Hepatocyte (in vitro differentiated cells): ENCODE measurements around the gene TBC1D20. TPM values are rescaled to one million over a fixed set of nuclear protein-coding genes. Genes with fewer than 3 reads are reported as not detected.
"Not testable (repeated sequence)": the region's sequence is repeated elsewhere in the genome, so short reads cannot be mapped to it uniquely, and the experiment has no call there.

Experiments
- DNase-seq: peaks from one replicate; pipeline ENCODE4 v3.0.0-alpha.2; 2016; ENCODE audit warnings: low spot score
- H2AFZ ChIP-seq: fragments of 200-600 bp; sonication (generic); 2 replicates; pipeline ENCODE4 v1.6.0; 2016; ENCODE audit warnings: antibody characterized with exemption, mild to moderate bottlenecking
- H3K27ac ChIP-seq: fragments of 200-600 bp; sonication (generic); 2 replicates; pipeline ENCODE4 v1.5.1; 2016; ENCODE audit warnings: mild to moderate bottlenecking
- H3K27me3 ChIP-seq: fragments of 200-600 bp; sonication (generic); 2 replicates; pipeline ENCODE4 v1.6.1; 2016
- H3K36me3 ChIP-seq: fragments of 200-600 bp; sonication (generic); replicated peaks from 2 replicates; pipeline ENCODE4 v1.5.1; 2016; ENCODE audit warnings: low read depth; ENCODE audit not compliant: insufficient read depth
- H3K4me1 ChIP-seq: fragments of 200-600 bp; sonication (generic); 2 replicates; pipeline ENCODE4 v1.5.1; 2016; ENCODE audit warnings: mild to moderate bottlenecking, moderate library complexity; ENCODE audit not compliant: insufficient read depth
- H3K4me2 ChIP-seq: fragments of 200-600 bp; sonication (generic); 2 replicates; pipeline ENCODE4 v1.6.0; 2016
- H3K4me3 ChIP-seq: fragments of 200-600 bp; sonication (generic); 2 replicates; pipeline ENCODE4 v1.5.1; 2016; ENCODE audit warnings: mild to moderate bottlenecking
- H3K79me2 ChIP-seq: fragments of 200-600 bp; sonication (generic); 2 replicates; pipeline ENCODE4 v1.6.0; 2017; ENCODE audit warnings: mild to moderate bottlenecking
- H3K9me2 ChIP-seq: fragments of 200-600 bp; sonication (generic); replicated peaks from 2 replicates; pipeline ENCODE4 v1.6.0; 2017; ENCODE audit warnings: mild to moderate bottlenecking; ENCODE audit not compliant: insufficient read depth
- H3K9me3 ChIP-seq: fragments of 200-600 bp; sonication (generic); 2 replicates; pipeline ENCODE4 v1.5.1; 2016; ENCODE audit warnings: low read depth, mild to moderate bottlenecking
- H4K20me1 ChIP-seq: fragments of 200-600 bp; sonication (generic); 2 replicates; pipeline ENCODE4 v1.6.0; 2016; ENCODE audit warnings: mild to moderate bottlenecking; ENCODE audit not compliant: insufficient read depth, poor library complexity, severe bottlenecking
- CTCF ChIP-seq: fragments of 200-600 bp; sonication (generic); IDR thresholded peaks from 2 replicates; pipeline ENCODE4 v1.5.1; 2016; ENCODE audit warnings: antibody characterized with exemption, mild to moderate bottlenecking; ENCODE audit not compliant: poor library complexity
- EZH2 ChIP-seq: fragments of 200-600 bp; sonication (generic); IDR thresholded peaks from 2 replicates; pipeline ENCODE4 v1.6.1; 2016; ENCODE audit warnings: antibody characterized with exemption, mild to moderate bottlenecking, borderline replicate concordance
- EZH2phosphoT487 ChIP-seq: fragments of 200-600 bp; sonication (generic); IDR thresholded peaks from one replicate; pipeline ENCODE4 v1.6.1; 2018; ENCODE audit warnings: antibody characterized with exemption, mild to moderate bottlenecking, low read depth, moderate library complexity; ENCODE audit not compliant: unreplicated experiment, severe bottlenecking
- WGBS: methylation state at CpG from one replicate; pipeline ENCODE4 v1.1.6; 2016; ENCODE audit warnings: low lambda C conversion rate; ENCODE audit errors: missing lambda C conversion rate; 5-methylcytosine and 5-hydroxymethylcytosine counted together
- polyA plus RNA-seq: library from polyadenylated mRNA; unstranded; fragments of >200 nt; fragmentation: Nextera tagmentation; extraction: Ambion mirVana; gene quantifications from 2 replicates; pipeline ENCODE4 v1.2.1, GENCODE V29; 2016
- small RNA-seq: library from RNA; depleted of rRNA; stranded (forward); fragments of <200 nt; gene quantifications from one replicate; pipeline ENCODE3, GENCODE V24; 2014
- total RNA-seq: library from RNA; depleted of rRNA; stranded (reverse); fragments of >200 nt; gene quantifications from 2 replicates; pipeline ENCODE4 v1.2.3, GENCODE V29; 2014

Gene TBC1D20
- total and polyA plus RNA-seq, 2 experiments from 2014 or later = 32.8 to 35.8 TPM

- Histone ChIP-seq H3K4me3 (no peak overlapping the region), H3K36me3 (no peaks in the 10 kb centered on the region), H3K27ac (no peak overlapping the region), H3K4me1 (no peaks in the 10 kb centered on the region), H3K79me2 (peaks cover 46% of the 10 kb centered on the region), H3K9me3 (no peaks in the 10 kb centered on the region), H2AFZ (no peak overlapping the region), H3K4me2 (no peak overlapping the region), H3K9me2 (no peaks in the 10 kb centered on the region), H3K27me3 (no peaks in the 10 kb centered on the region), H4K20me1 (peaks cover 7% of the 10 kb centered on the region)
- DNase-seq = no peak
- WGBS = 83% methylated on average over 20 of the region's 21 CpGs
- TF ChIP-seq EZH2phosphoT487 (no peak), CTCF (no peak), EZH2 (no peak)
Observed at GRCh38 chr20:388034-388994, 74.0 kb downstream of the TBC1D20 start.

- Histone ChIP-seq H3K36me3 (no peaks in the 10 kb centered on the region), H3K9me2 (no peaks in the 10 kb centered on the region), H3K27me3 (no peaks in the 10 kb centered on the region), H3K4me3 (no peak overlapping the region), H3K9me3 (no peaks in the 10 kb centered on the region), H3K27ac (no peak overlapping the region), H4K20me1 (peaks cover 15% of the 10 kb centered on the region), H2AFZ (no peak overlapping the region), H3K4me2 (no peak overlapping the region), H3K79me2 (peaks cover 54% of the 10 kb centered on the region), H3K4me1 (peaks cover 1% of the 10 kb centered on the region)
- WGBS = 95% methylated on average over 3 of the region's 3 CpGs
- TF ChIP-seq CTCF (no peak), EZH2phosphoT487 (no peak), EZH2 (no peak)
- DNase-seq = no peak
Observed at GRCh38 chr20:387520-387919, 74.8 kb downstream of the TBC1D20 start.

- H3K9me3 ChIP-seq, H3K4me2 ChIP-seq, H3K27me3 ChIP-seq, H3K4me3 ChIP-seq, H3K27ac ChIP-seq, DNase-seq, H3K36me3 ChIP-seq, H2AFZ ChIP-seq, H3K4me1 ChIP-seq, H3K9me2 ChIP-seq: not testable (repeated sequence)
- WGBS = 97% methylated on average over 8 of the region's 8 CpGs
- H3K79me2 ChIP-seq = peaks cover 56% of the 10 kb centered on the region
- H4K20me1 ChIP-seq = peaks cover 20% of the 10 kb centered on the region
Observed at GRCh38 chr20:386634-387033, 75.7 kb downstream of the TBC1D20 start.

Small RNAs within 50 kb of the gene (small RNA-seq; reads per million reads assigned to genes)
- not detected for gene RF00019

Other genes starting within 250 kb of the TBC1D20 start
- not detected in 2 replicates for gene DEFB129, start 235.3 kb downstream of the TBC1D20 start, total RNA-seq
- gene DEFB129, start 235.3 kb downstream of the TBC1D20 start, polyA plus RNA-seq = not detected in 2 replicates
- not detected in 2 replicates for gene DEFB132, start 204.8 kb downstream of the TBC1D20 start, total RNA-seq
- not detected in 2 replicates for gene DEFB132, start 204.8 kb downstream of the TBC1D20 start, polyA plus RNA-seq
- gene C20orf96, start 171.8 kb downstream of the TBC1D20 start, total RNA-seq = 2.9 and 3.5 TPM in 2 replicates
- 10.6 and 14.0 TPM in 2 replicates for gene C20orf96, start 171.8 kb downstream of the TBC1D20 start, polyA plus RNA-seq
- 27.4 and 30.0 TPM in 2 replicates for gene ZCCHC3, start 165.0 kb downstream of the TBC1D20 start, total RNA-seq
- gene ZCCHC3, start 165.0 kb downstream of the TBC1D20 start, polyA plus RNA-seq = 22.8 and 29.0 TPM in 2 replicates
- gene SOX12, start 137.0 kb downstream of the TBC1D20 start, total RNA-seq = 6.3 and 6.9 TPM in 2 replicates
- gene SOX12, start 137.0 kb downstream of the TBC1D20 start, polyA plus RNA-seq = 15.4 and 16.2 TPM in 2 replicates
- gene NRSN2, start 115.4 kb downstream of the TBC1D20 start, total RNA-seq = 29.8 and 32.0 TPM in 2 replicates
- gene NRSN2, start 115.4 kb downstream of the TBC1D20 start, polyA plus RNA-seq = 65.3 and 68.1 TPM in 2 replicates
- 39.2 and 47.5 TPM in 2 replicates for gene TRIB3, start 81.8 kb downstream of the TBC1D20 start, total RNA-seq
- 43.7 and 45.9 TPM in 2 replicates for gene TRIB3, start 81.8 kb downstream of the TBC1D20 start, polyA plus RNA-seq
- gene RBCK1, start 54.2 kb downstream of the TBC1D20 start, total RNA-seq = 56.8 and 76.4 TPM in 2 replicates
- gene RBCK1, start 54.2 kb downstream of the TBC1D20 start, polyA plus RNA-seq = 80.8 and 90.1 TPM in 2 replicates
- gene CSNK2A1, start 81.3 kb upstream of the TBC1D20 start, total RNA-seq = 157 and 173 TPM in 2 replicates
- gene CSNK2A1, start 81.3 kb upstream of the TBC1D20 start, polyA plus RNA-seq = 63.9 and 65.6 TPM in 2 replicates
- not detected in 2 replicates for gene TCF15, start 147.8 kb upstream of the TBC1D20 start, total RNA-seq
- not detected in 2 replicates for gene TCF15, start 147.8 kb upstream of the TBC1D20 start, polyA plus RNA-seq
- 40.0 and 42.2 TPM in 2 replicates for gene SRXN1, start 190.7 kb upstream of the TBC1D20 start, total RNA-seq
- gene SRXN1, start 190.7 kb upstream of the TBC1D20 start, polyA plus RNA-seq = 26.9 and 39.6 TPM in 2 replicates
- not detected in 2 replicates for gene SCRT2, start 213.3 kb upstream of the TBC1D20 start, total RNA-seq
- gene SCRT2, start 213.3 kb upstream of the TBC1D20 start, polyA plus RNA-seq = not detected in 2 replicates